ENCODE measurements around the gene GNA14.
"Not testable (repeated sequence)": the region's sequence is repeated elsewhere in the genome, so short reads cannot be mapped to it uniquely, and the experiment has no call there.

GNA14 gene

DNA sequence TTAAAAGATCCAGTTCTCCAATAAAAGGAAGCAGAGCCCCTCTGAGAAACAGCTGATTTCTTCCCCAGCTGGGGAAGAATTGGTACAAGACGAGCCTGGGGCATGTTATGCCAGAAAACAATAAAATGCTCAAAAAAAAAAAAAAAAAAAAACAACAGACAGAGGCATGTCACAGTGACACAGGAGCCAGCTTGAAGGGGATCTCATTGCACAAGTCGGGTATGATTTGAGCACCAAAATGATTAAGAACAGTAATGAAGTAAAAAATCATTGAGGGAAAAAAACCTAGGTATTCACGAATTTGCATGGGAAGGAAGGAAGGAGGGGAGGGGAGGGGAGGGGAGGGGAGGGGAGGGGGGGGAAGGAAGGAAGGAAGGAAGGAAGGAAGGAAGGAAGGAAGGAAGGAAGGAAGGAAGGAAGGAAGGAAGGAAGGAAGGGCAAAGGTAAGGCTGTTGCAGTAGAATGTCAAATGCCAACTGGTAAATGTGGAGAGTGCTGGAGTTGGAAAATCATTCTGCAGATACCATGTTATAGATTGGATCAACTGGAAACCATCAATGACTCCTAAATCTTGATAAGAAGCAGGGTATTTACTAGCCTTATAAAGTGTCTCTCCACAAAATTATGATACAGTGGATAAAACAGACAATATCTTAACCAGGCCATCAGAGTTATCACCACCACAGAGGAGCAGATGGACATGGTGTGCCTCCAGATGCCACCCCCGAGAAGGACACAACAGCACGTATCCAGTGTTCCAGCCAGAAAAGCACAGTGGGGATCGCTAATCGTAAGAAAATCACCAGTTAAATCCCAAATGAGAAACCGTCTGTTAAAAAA lies 7.2 kb downstream of the GNA14 start:
- Histone ChIP-seq H3K4ac (ENCODE audit: low read depth, low read length) (no peak overlapping the region), H4K12ac (ENCODE audit: low read depth, low read length) (no peak overlapping the region), H4K8ac (ENCODE audit: low read depth, low read length) (no peak overlapping the region), H2AFZ (ENCODE audit: insufficient read depth, low read length, poor library complexity) (no peak overlapping the region), H2BK120ac (ENCODE audit: insufficient read depth, low read length, poor library complexity) (no peak overlapping the region), H3K36me3 (ENCODE audit: control insufficient read depth in 1 of 2, insufficient read depth in 2 of 2, low read length in 2 of 2) (no peaks in the 10 kb centered on the region), H3K23ac (ENCODE audit: low read length) (no peak overlapping the region), H3K9me3 (ENCODE audit: insufficient read depth, low read depth, low read length) (no peaks in the 10 kb centered on the region), H3K27ac (ENCODE audit: low read depth, low read length) (no peak overlapping the region), H3K27me3 (ENCODE audit: insufficient read depth, low read length) (no peaks in the 10 kb centered on the region), H3K4me3 (ENCODE audit: low read depth, low read length) (no peak overlapping the region), H3K79me2 (ENCODE audit: control insufficient read depth, insufficient read depth, low read length, poor library complexity) (no peaks in the 10 kb centered on the region), H3K4me1 (ENCODE audit: control insufficient read depth in 1 of 2, insufficient read depth in 2 of 2, low read length in 2 of 2) (no peaks in the 10 kb centered on the region), H3K18ac (ENCODE audit: low read length) (no peak overlapping the region), H2BK5ac (ENCODE audit: low read depth, low read length, poor library complexity) (no peak overlapping the region), H3K9ac (ENCODE audit: low read length) (no peak overlapping the region), H3K14ac (ENCODE audit: low read length) (no peak overlapping the region), H2AK5ac (ENCODE audit: low read length) (no peak overlapping the region), H3K79me1 (ENCODE audit: low read length) (no peaks in the 10 kb centered on the region), H3K4me2 (ENCODE audit: low read length) (no peak overlapping the region), H4K91ac (ENCODE audit: low read depth, low read length) (no peak overlapping the region), H2BK12ac (ENCODE audit: low read length) (no peak overlapping the region)
- no peak for DNase-seq
- no CpG with 5 or more reads among the region's 8 CpGs for WGBS (ENCODE audit: extremely low coverage, insufficient coverage, insufficient read length)

- Histone ChIP-seq H3K36me3 (ENCODE audit: control insufficient read depth in 1 of 2, insufficient read depth in 2 of 2, low read length in 2 of 2) (no peaks in the 10 kb centered on the region), H3K27me3 (ENCODE audit: insufficient read depth, low read length) (no peaks in the 10 kb centered on the region), H3K79me1 (ENCODE audit: low read length) (no peaks in the 10 kb centered on the region), H3K9ac (ENCODE audit: low read length) (no peak overlapping the region), H3K4me3 (ENCODE audit: low read depth, low read length) (no peak overlapping the region), H3K27ac (ENCODE audit: low read depth, low read length) (no peak overlapping the region), H3K18ac (ENCODE audit: low read length) (no peak overlapping the region), H3K14ac (ENCODE audit: low read length) (no peak overlapping the region), H3K23ac (ENCODE audit: low read length) (no peak overlapping the region), H3K4ac (ENCODE audit: low read depth, low read length) (no peak overlapping the region), H4K91ac (ENCODE audit: low read depth, low read length) (no peak overlapping the region), H2AK5ac (ENCODE audit: low read length) (no peak overlapping the region), H3K4me1 (ENCODE audit: control insufficient read depth in 1 of 2, insufficient read depth in 2 of 2, low read length in 2 of 2) (no peaks in the 10 kb centered on the region), H2BK120ac (ENCODE audit: insufficient read depth, low read length, poor library complexity) (no peak overlapping the region), H4K8ac (ENCODE audit: low read depth, low read length) (no peak overlapping the region), H2BK5ac (ENCODE audit: low read depth, low read length, poor library complexity) (no peak overlapping the region), H3K79me2 (ENCODE audit: control insufficient read depth, insufficient read depth, low read length, poor library complexity) (no peaks in the 10 kb centered on the region), H2AFZ (ENCODE audit: insufficient read depth, low read length, poor library complexity) (no peak overlapping the region), H3K9me3 (ENCODE audit: insufficient read depth, low read depth, low read length) (peaks cover 4% of the 10 kb centered on the region), H4K12ac (ENCODE audit: low read depth, low read length) (no peak overlapping the region), H2BK12ac (ENCODE audit: low read length) (no peak overlapping the region), H3K4me2 (ENCODE audit: low read length) (no peak overlapping the region)
- DNase-seq, result no peak
- WGBS (ENCODE audit: extremely low coverage, insufficient coverage, insufficient read length), result no CpG with 5 or more reads among the region's 5 CpGs
Measured at GRCh38 chr9:77632652-77633051, 15.5 kb downstream of the GNA14 start.

DNA sequence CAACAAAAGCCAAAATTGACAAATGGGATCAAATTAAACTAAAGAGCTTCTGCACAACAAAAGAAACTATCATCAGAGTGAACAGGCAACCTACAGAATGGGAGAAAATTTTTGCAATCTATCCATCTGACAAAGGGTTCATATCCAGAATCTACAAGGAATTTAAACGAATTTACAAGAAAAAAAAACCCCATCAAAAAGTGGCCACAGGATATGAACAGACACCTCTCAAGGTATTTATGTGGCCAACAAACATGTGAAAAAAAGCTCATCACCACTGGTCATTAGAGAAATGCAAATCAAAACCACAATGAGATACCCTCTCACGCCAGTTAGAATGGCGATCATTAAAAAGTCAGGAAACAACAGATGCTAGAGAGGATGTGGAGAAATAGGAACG lies 19.3 kb downstream of the GNA14 start:
- not testable (repeated sequence) for H3K18ac ChIP-seq (ENCODE audit: low read length)

DNA sequence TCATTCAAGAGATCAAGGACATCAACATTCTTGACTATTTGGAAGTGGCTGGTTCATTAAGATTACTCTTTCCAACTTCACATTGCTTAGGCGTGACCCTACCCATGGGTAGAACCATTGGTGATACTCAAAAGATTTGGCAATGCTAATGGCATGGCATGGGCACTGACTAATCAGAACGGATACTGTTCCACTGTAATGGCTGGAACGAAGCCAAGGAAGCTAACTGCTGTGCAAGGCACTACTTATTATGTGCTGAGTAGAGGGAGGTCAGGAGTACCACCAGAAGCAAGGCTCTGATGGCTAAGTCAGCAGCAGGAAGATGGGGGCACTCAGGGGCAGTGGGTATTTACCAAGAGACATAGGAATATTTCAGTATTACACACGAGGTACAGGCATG lies 31.9 kb downstream of the GNA14 start:
- no peak overlapping the region for H2BK12ac ChIP-seq (ENCODE audit: low read length)
- no peak for DNase-seq
- H3K27me3 ChIP-seq (ENCODE audit: insufficient read depth, low read length), result no peaks in the 10 kb centered on the region
- no peak overlapping the region for H2AFZ ChIP-seq (ENCODE audit: insufficient read depth, low read length, poor library complexity)
- no peaks in the 10 kb centered on the region for H3K79me2 ChIP-seq (ENCODE audit: control insufficient read depth, insufficient read depth, low read length, poor library complexity)
- no peak overlapping the region for H4K8ac ChIP-seq (ENCODE audit: low read depth, low read length)
- H3K36me3 ChIP-seq (ENCODE audit: control insufficient read depth in 1 of 2, insufficient read depth in 2 of 2, low read length in 2 of 2), result no peaks in the 10 kb centered on the region
- no peak overlapping the region for H2BK120ac ChIP-seq (ENCODE audit: insufficient read depth, low read length, poor library complexity)
- no peak overlapping the region for H3K9ac ChIP-seq (ENCODE audit: low read length)
- H3K23ac ChIP-seq (ENCODE audit: low read length), result no peak overlapping the region
- no peak overlapping the region for H3K4me3 ChIP-seq (ENCODE audit: low read depth, low read length)
- no peak overlapping the region for H3K27ac ChIP-seq (ENCODE audit: low read depth, low read length)
- H3K14ac ChIP-seq (ENCODE audit: low read length), result no peak overlapping the region
- no CpG with 5 or more reads among the region's 4 CpGs for WGBS (ENCODE audit: extremely low coverage, insufficient coverage, insufficient read length)
- no peaks in the 10 kb centered on the region for H3K9me3 ChIP-seq (ENCODE audit: insufficient read depth, low read depth, low read length)
- H4K12ac ChIP-seq (ENCODE audit: low read depth, low read length), result no peak overlapping the region
- H4K91ac ChIP-seq (ENCODE audit: low read depth, low read length), result no peak overlapping the region
- H3K4me2 ChIP-seq (ENCODE audit: low read length), result no peak overlapping the region
- no peak overlapping the region for H2BK5ac ChIP-seq (ENCODE audit: low read depth, low read length, poor library complexity)
- no peaks in the 10 kb centered on the region for H3K4me1 ChIP-seq (ENCODE audit: control insufficient read depth in 1 of 2, insufficient read depth in 2 of 2, low read length in 2 of 2)
- no peak overlapping the region for H3K18ac ChIP-seq (ENCODE audit: low read length)
- no peaks in the 10 kb centered on the region for H3K79me1 ChIP-seq (ENCODE audit: low read length)
- H3K4ac ChIP-seq (ENCODE audit: low read depth, low read length), result no peak overlapping the region
- no peak overlapping the region for H2AK5ac ChIP-seq (ENCODE audit: low read length)

More for the DNA sequence above, 19.3 kb downstream of the GNA14 start:
- H4K8ac ChIP-seq (ENCODE audit: low read depth, low read length); H3K36me3 ChIP-seq (ENCODE audit: control insufficient read depth in 1 of 2, insufficient read depth in 2 of 2, low read length in 2 of 2); H4K12ac ChIP-seq (ENCODE audit: low read depth, low read length); H3K4me3 ChIP-seq (ENCODE audit: low read depth, low read length); H2AK5ac ChIP-seq (ENCODE audit: low read length); H3K9ac ChIP-seq (ENCODE audit: low read length); H4K91ac ChIP-seq (ENCODE audit: low read depth, low read length); H3K4me2 ChIP-seq (ENCODE audit: low read length); H3K27ac ChIP-seq (ENCODE audit: low read depth, low read length); H3K9me3 ChIP-seq (ENCODE audit: insufficient read depth, low read depth, low read length); H2BK5ac ChIP-seq (ENCODE audit: low read depth, low read length, poor library complexity); H3K4me1 ChIP-seq (ENCODE audit: control insufficient read depth in 1 of 2, insufficient read depth in 2 of 2, low read length in 2 of 2); H3K4ac ChIP-seq (ENCODE audit: low read depth, low read length); H3K79me1 ChIP-seq (ENCODE audit: low read length); H3K79me2 ChIP-seq (ENCODE audit: control insufficient read depth, insufficient read depth, low read length, poor library complexity); H2BK120ac ChIP-seq (ENCODE audit: insufficient read depth, low read length, poor library complexity); H2AFZ ChIP-seq (ENCODE audit: insufficient read depth, low read length, poor library complexity); H3K14ac ChIP-seq (ENCODE audit: low read length); DNase-seq; H3K27me3 ChIP-seq (ENCODE audit: insufficient read depth, low read length); H2BK12ac ChIP-seq (ENCODE audit: low read length); H3K23ac ChIP-seq (ENCODE audit: low read length): not testable (repeated sequence)
- WGBS (ENCODE audit: extremely low coverage, insufficient coverage, insufficient read length), result no CpG with 5 or more reads among the region's 4 CpGs

Data from trophoblast cell (in vitro differentiated cells and primary cell).